Activated naive CD8-positive, alpha-beta T cell treated with anti-CD3 and anti-CD28 coated beads, Interleukin-2, amount 10 ng/mL, durations not matched to agents 7 days and 5 days (primary cell): ENCODE results near the gene PLET1. TPM values are rescaled to one million over a fixed set of nuclear protein-coding genes. Genes with fewer than 3 reads are reported as not detected.
A peak's percentile ranks its signal among the peaks of the same experiment; 100 is the strongest.

Experiments used
- ATAC-seq: fragments of 150-1000 bp; cut with Tn5 transposase; one replicate; pipeline ENCODE4 v1.10.0; 2021; ENCODE audit warnings: low read depth, moderate library complexity
- POLR2A ChIA-PET: fragments of 350-600 bp; sonication (Branson Sonifier 250); formaldehyde crosslinking; loops from one replicate; lab custom pipeline; 2021; ENCODE audit warnings: antibody characterized with exemption; lab: Charles Lee
- DNase-seq: peaks from one replicate; pipeline ENCODE4 v3.0.0; 2021
- H3K27ac Mint-ChIP-seq: one replicate; pipeline ENCODE4 v1.8.0; 2022; ENCODE audit warnings: mild to moderate bottlenecking, mixed read lengths
- H3K27me3 Mint-ChIP-seq: one replicate; pipeline ENCODE4 v1.8.0; 2022; ENCODE audit warnings: mild to moderate bottlenecking, moderate library complexity, mixed read lengths
- H3K36me3 Mint-ChIP-seq: one replicate; pipeline ENCODE4 v1.8.0; 2021; ENCODE audit warnings: mild to moderate bottlenecking, mixed read lengths
- H3K4me1 Mint-ChIP-seq: one replicate; pipeline ENCODE4 v1.8.0; 2021; ENCODE audit warnings: mixed read lengths
- H3K4me3 Mint-ChIP-seq: one replicate; pipeline ENCODE4 v1.8.0; 2022; ENCODE audit warnings: mild to moderate bottlenecking, moderate library complexity, mixed read lengths
- H3K9me3 Mint-ChIP-seq: one replicate; pipeline ENCODE4 v1.8.0; 2021; ENCODE audit warnings: mixed read lengths
- total RNA-seq, 2 experiments: library from RNA; stranded (reverse); gene quantifications; one replicate each; pipeline ENCODE4 v1.2.3, GENCODE V29; 2021

PLET1 gene
- total RNA-seq, 2 experiments from 2014 or later = not detected

- POLR2A ChIA-PET = interaction anchor here (0.6 to 1.4 kb wide), 7 partner anchors 8 to 1982 kb away, joined by 3 to 5 read pairs (median 3); partner anchors contain the start of genes PPP2R1B, SDHD and TIMM8B
- Mint-ChIP-seq H3K4me1 (peaks cover 16% of the 10 kb centered on the region), H3K27me3 (no peaks in the 10 kb centered on the region), H3K9me3 (no peaks in the 10 kb centered on the region), H3K36me3 (peaks cover 12% of the 10 kb centered on the region), H3K4me3 (peak within 1 kb of the TSS; percentile 86), H3K27ac (peak within 1 kb of the TSS; percentile 82)
- ATAC-seq (peak; percentile 95), DNase-seq (peak; percentile 91)
Observed at GRCh38 chr11:112226062-112226830, 34.4 kb downstream of the PLET1 start, which contains the start of gene PTS. Gene PTS (plus strand): TSS chr11:112226428. CDS start chr11:112226444, 16 bp downstream.

- no peak for DNase-seq
- Mint-ChIP-seq H3K4me1 (peaks cover 16% of the 10 kb centered on the region), H3K27me3 (no peaks in the 10 kb centered on the region), H3K4me3 (peak overlapping the region; percentile 86), H3K9me3 (no peaks in the 10 kb centered on the region), H3K36me3 (peaks cover 9% of the 10 kb centered on the region), H3K27ac (peak overlapping the region; percentile 82)
- POLR2A ChIA-PET = interaction anchor here (0.6 to 1.4 kb wide), 3 partner anchors 16 to 1982 kb away, joined by 3 to 4 read pairs (median 4); no protein-coding TSS in a partner anchor
- ATAC-seq = no peak
Observed at GRCh38 chr11:112225753-112226061, 35.0 kb downstream of the PLET1 start.

- H3K9me3 Mint-ChIP-seq = no peaks in the 10 kb centered on the region
- no peak overlapping the region for H3K27ac Mint-ChIP-seq
- no peak overlapping the region for H3K4me3 Mint-ChIP-seq
- peaks cover 22% of the 10 kb centered on the region for H3K4me1 Mint-ChIP-seq
- ATAC-seq (no peak), DNase-seq (no peak)
- H3K36me3 Mint-ChIP-seq = peaks cover 2% of the 10 kb centered on the region
- POLR2A ChIA-PET = no interaction called here
- H3K27me3 Mint-ChIP-seq = no peaks in the 10 kb centered on the region
Observed at GRCh38 chr11:112223754-112224532, 36.7 kb downstream of the PLET1 start.

GRCh38 chr11:112223121-112223520, 37.5 kb downstream of the PLET1 start:
- Mint-ChIP-seq H3K27ac (no peak overlapping the region), H3K9me3 (no peaks in the 10 kb centered on the region), H3K27me3 (no peaks in the 10 kb centered on the region), H3K4me1 (peaks cover 19% of the 10 kb centered on the region), H3K4me3 (no peak overlapping the region), H3K36me3 (peaks cover 2% of the 10 kb centered on the region)
- POLR2A ChIA-PET = no interaction called here
- DNase-seq (no peak), ATAC-seq (no peak)

- ATAC-seq (no peak), DNase-seq (no peak)
- Mint-ChIP-seq H3K9me3 (no peaks in the 10 kb centered on the region), H3K27me3 (no peaks in the 10 kb centered on the region), H3K4me3 (no peak overlapping the region), H3K4me1 (peaks cover 15% of the 10 kb centered on the region), H3K36me3 (peaks cover 2% of the 10 kb centered on the region), H3K27ac (no peak overlapping the region)
- POLR2A ChIA-PET = no interaction called here
Observed at GRCh38 chr11:112222303-112222702, 38.4 kb downstream of the PLET1 start.

GRCh38 chr11:112221274-112221835, 39.3 kb downstream of the PLET1 start:
- DNase-seq (no peak), ATAC-seq (no peak)
- no peaks in the 10 kb centered on the region for H3K36me3 Mint-ChIP-seq
- H3K4me3 Mint-ChIP-seq = no peak overlapping the region
- H3K9me3 Mint-ChIP-seq = no peaks in the 10 kb centered on the region
- H3K4me1 Mint-ChIP-seq = peaks cover 11% of the 10 kb centered on the region
- POLR2A ChIA-PET = interaction anchor here (1.0 kb wide), 1 partner anchor 58 kb away, joined by 5 read pairs; no protein-coding TSS in a partner anchor
- no peaks in the 10 kb centered on the region for H3K27me3 Mint-ChIP-seq
- H3K27ac Mint-ChIP-seq = no peak overlapping the region

GRCh38 chr11:112219476-112220232, 41.0 kb downstream of the PLET1 start:
- Mint-ChIP-seq H3K9me3 (no peaks in the 10 kb centered on the region), H3K36me3 (no peaks in the 10 kb centered on the region), H3K4me3 (no peak overlapping the region), H3K27me3 (no peaks in the 10 kb centered on the region), H3K4me1 (peaks cover 10% of the 10 kb centered on the region), H3K27ac (peak overlapping the region; percentile 59)
- POLR2A ChIA-PET = interaction anchor here (0.6 to 2.1 kb wide), 3 partner anchors 61 to 292 kb away, joined by 3 to 8 read pairs (median 7); no protein-coding TSS in a partner anchor
- peak; percentile 98 for ATAC-seq
- no peak for DNase-seq

- POLR2A ChIA-PET = no interaction called here
Observed at GRCh38 chr11:112216561-112217105, 44.0 kb downstream of the PLET1 start.

GRCh38 chr11:112215621-112216020, 45.0 kb downstream of the PLET1 start:
- Mint-ChIP-seq H3K4me3 (no peak overlapping the region), H3K27me3 (no peaks in the 10 kb centered on the region), H3K27ac (no peak overlapping the region), H3K9me3 (no peaks in the 10 kb centered on the region), H3K36me3 (no peaks in the 10 kb centered on the region), H3K4me1 (peaks cover 8% of the 10 kb centered on the region)
- POLR2A ChIA-PET = interaction anchor here (0.6 kb wide), 1 partner anchor 331 kb away, joined by 5 read pairs; no protein-coding TSS in a partner anchor
- ATAC-seq = no peak
- no peak for DNase-seq

More at GRCh38 chr11:112216561-112217105, 44.0 kb downstream of the PLET1 start:
- no peaks in the 10 kb centered on the region for H3K9me3 Mint-ChIP-seq
- no peaks in the 10 kb centered on the region for H3K36me3 Mint-ChIP-seq
- no peaks in the 10 kb centered on the region for H3K27me3 Mint-ChIP-seq
- peaks cover 8% of the 10 kb centered on the region for H3K4me1 Mint-ChIP-seq
- no peak overlapping the region for H3K27ac Mint-ChIP-seq
- no peak overlapping the region for H3K4me3 Mint-ChIP-seq
- ATAC-seq (no peak), DNase-seq (no peak)

GRCh38 chr11:112213753-112214152, 46.9 kb downstream of the PLET1 start:
- H3K36me3 Mint-ChIP-seq = no peaks in the 10 kb centered on the region
- no peak overlapping the region for H3K27ac Mint-ChIP-seq
- H3K9me3 Mint-ChIP-seq = no peaks in the 10 kb centered on the region
- DNase-seq = no peak
- H3K4me1 Mint-ChIP-seq = no peaks in the 10 kb centered on the region
- no peak overlapping the region for H3K4me3 Mint-ChIP-seq
- ATAC-seq = no peak
- H3K27me3 Mint-ChIP-seq = peaks cover under 1% of the 10 kb centered on the region
- POLR2A ChIA-PET = no interaction called here

GRCh38 chr11:112212710-112213109, 48.0 kb downstream of the PLET1 start:
- Mint-ChIP-seq H3K27me3 (peaks cover 6% of the 10 kb centered on the region), H3K4me3 (no peak overlapping the region), H3K27ac (no peak overlapping the region), H3K36me3 (no peaks in the 10 kb centered on the region), H3K4me1 (no peaks in the 10 kb centered on the region), H3K9me3 (no peaks in the 10 kb centered on the region)
- DNase-seq (no peak), ATAC-seq (no peak)
- POLR2A ChIA-PET = no interaction called here

- Mint-ChIP-seq H3K4me1 (no peaks in the 10 kb centered on the region), H3K9me3 (no peaks in the 10 kb centered on the region), H3K4me3 (no peak overlapping the region), H3K27ac (no peak overlapping the region), H3K36me3 (no peaks in the 10 kb centered on the region), H3K27me3 (peaks cover 6% of the 10 kb centered on the region)
- no peak for ATAC-seq
- POLR2A ChIA-PET = no interaction called here
- DNase-seq = no peak
Observed at GRCh38 chr11:112212290-112212689, 48.4 kb downstream of the PLET1 start.
